GM23248 (cell line): ENCODE data around the gene SET.

Experiments
- EZH2 ChIP-seq: fragments of 200-600 bp; sonication (generic); IDR thresholded peaks from 2 replicates; pipeline ENCODE4 v1.6.1; 2018; ENCODE audit warnings: antibody characterized with exemption, mild to moderate bottlenecking; ENCODE audit not compliant: insufficient read depth, poor library complexity, severe bottlenecking
- EZH2phosphoT487 ChIP-seq: fragments of 200-600 bp; sonication (generic); IDR thresholded peaks from 2 replicates; pipeline ENCODE4 v1.6.1; 2018; ENCODE audit warnings: antibody characterized with exemption, moderate library complexity, mild to moderate bottlenecking, low read depth; ENCODE audit not compliant: insufficient read depth

DNA sequence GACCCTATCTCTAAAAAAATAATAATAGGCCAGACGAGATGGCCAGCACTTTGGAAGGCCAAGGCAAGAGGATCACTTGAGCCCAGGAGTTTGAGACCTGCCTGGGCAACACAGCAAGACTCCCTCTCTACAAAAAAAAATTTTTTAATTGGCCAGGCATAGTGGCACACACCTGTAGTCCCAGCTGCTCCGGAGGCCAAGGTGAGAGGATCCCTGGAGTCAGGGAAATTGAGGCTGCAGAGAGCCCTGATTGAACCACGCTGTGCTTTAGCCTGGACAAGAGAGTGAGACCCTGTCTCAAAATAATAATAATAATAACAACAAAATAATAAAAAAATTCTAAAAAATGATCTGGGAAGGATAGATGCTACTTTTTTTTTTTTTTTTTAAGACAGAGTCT, 31.2 kb upstream of the SET start:
- TF ChIP-seq EZH2 (no peak), EZH2phosphoT487 (no peak)
